Measurements from ENCODE around the gene P4HA1. TPM values are rescaled to one million over a fixed set of nuclear protein-coding genes. Genes with fewer than 3 reads are reported as not detected.

Gene P4HA1
- total and polyA plus RNA-seq, 2 donors (not counting 3 experiments of a cell fraction or from before 2014, with no cell fraction given): 14.3 to 29.1 TPM

DNA sequence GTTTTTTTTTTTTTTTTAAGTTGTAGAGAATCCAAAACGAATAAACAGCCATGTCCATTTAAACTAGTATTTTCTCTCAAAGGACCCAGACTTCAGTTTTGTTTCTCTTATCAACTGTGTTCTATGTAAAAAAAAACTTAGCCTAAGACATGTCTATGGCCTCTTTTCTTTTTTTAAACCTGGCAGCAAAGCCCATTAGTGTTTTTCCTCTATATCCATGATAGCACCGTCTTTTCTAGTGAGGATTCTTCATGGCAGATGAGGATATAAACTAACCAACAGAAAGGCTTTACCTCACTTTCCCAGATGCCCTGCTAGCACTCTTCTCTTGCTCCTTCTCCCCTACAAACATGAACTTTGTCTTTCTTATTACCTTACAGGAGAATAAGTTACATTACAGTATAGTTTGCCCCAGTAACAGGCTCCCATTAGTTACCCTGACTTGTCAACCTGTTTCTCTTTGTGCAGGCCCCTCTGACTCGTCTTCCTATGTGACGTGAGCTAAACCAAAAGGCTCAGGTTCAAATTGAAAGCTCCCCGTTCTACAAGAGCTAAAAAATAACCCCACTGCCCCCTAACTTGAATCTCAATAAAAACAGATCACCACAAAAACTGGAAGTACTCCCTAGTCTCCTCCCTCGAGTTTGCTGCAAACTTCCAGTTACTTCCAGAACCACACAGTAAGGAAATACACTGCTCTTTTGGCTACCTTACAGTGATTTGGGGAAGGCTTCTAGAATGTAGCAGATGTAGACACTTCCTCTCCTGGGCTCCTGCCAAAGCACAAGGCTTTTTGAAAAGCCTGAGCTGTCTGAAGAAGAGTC lies 20.1 kb downstream of the P4HA1 start:
- CTCF ChIA-PET: interaction anchor here (0.8 to 2.5 kb wide), 6 partner anchors 9 to 712 kb away, joined by 3 to 22 read pairs (median 6); partner anchors contain the start of gene P4HA1
- peaks cover 18% of the 10 kb centered on the region for H3K4me1 ChIP-seq (ENCODE audit: control insufficient read depth, extremely low read depth, insufficient read depth, low read length)
- H3K27ac ChIP-seq (ENCODE audit: insufficient read depth, low read depth, low read length): peak overlapping the region; percentile 73
- FAIRE-seq (peak; percentile 59), DNase-seq (ENCODE audit: low read depth, low spot score) (peak; percentile 81)
- H2AFZ ChIP-seq (ENCODE audit: low read depth, low read length): peak overlapping the region; percentile 96
- POLR2A ChIA-PET: interaction anchor here (0.7 to 2.7 kb wide), 3 partner anchors 19 to 92 kb away, joined by 3 to 13 read pairs (median 8); partner anchors contain the start of gene P4HA1
- dilution Hi-C loops (cut with MboI; ENCODE audit: extremely low pct_ligation_motif_present, low sequenced_read_pairs): no loop called here
- H3K36me3 ChIP-seq (ENCODE audit: control insufficient read depth in 2 of 2, extremely low read depth in 1 of 2, insufficient read depth in 2 of 2, low read length in 2 of 2): no peaks in the 10 kb centered on the region
- no peaks in the 10 kb centered on the region for H3K27me3 ChIP-seq (ENCODE audit: control insufficient read depth in 2 of 2, insufficient read depth in 2 of 2, low read length in 2 of 2)
- no peaks in the 10 kb centered on the region for H3K9me1 ChIP-seq (replicated peaks; ENCODE audit: control insufficient read depth, extremely low read depth, insufficient read depth, low read length)
- peak overlapping the region; percentile 54 for H3K9ac ChIP-seq (replicated peaks; ENCODE audit: extremely low read depth, insufficient read depth, low read length)
- TF ChIP-seq POLR2A (IDR thresholded peaks at IDR 0.05; ENCODE audit: low read depth, low read length): no peak
- TF ChIP-seq GATA2 (IDR thresholded peaks at IDR 0.05; ENCODE audit: insufficient read depth, insufficient read length, low read depth, low read length): no peak
- peaks cover 21% of the 10 kb centered on the region for H3K79me2 ChIP-seq (ENCODE audit: control insufficient read depth, insufficient read depth, low read length)
- H3K4me3 ChIP-seq (replicated peaks in 1 of 3; ENCODE audit: insufficient read depth in 1 of 3, low read depth in 1 of 3, low read length in 3 of 3): peak overlapping the region in 2 of 3 experiments; percentile 9 to 44
- intact Hi-C loops (cut with micrococcal nuclease): no loop called here
- no TSS peak for BruUV-seq (replicated peaks)
- H3K9me3 ChIP-seq (replicated peaks; ENCODE audit: control insufficient read depth, insufficient read depth, low read length): no peaks in the 10 kb centered on the region
- H4K20me1 ChIP-seq (replicated peaks; ENCODE audit: control insufficient read depth, extremely low read depth, insufficient read depth, low read length): no peaks in the 10 kb centered on the region
- peak overlapping the region; percentile 88 for H3K4me2 ChIP-seq (ENCODE audit: insufficient read depth, low read length)

DNA sequence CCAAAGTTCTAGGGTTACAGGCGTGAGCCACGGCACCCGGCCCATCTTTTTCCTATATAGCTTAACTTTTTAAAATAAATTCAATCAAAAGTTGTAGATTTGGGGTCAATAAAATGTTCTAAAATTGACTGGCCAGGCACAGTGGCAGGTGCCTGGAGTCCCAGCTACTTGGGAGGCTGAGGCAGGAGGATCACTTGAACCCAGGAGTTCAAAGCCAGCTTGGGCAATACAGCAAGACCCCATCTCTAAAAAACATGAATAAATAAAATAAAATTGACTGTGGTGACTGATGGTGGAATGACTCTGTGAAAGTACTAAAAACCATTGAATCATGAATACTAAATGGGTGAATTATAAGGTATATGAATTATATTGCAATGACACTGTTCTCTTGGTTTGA lies 20.8 kb downstream of the P4HA1 start:
- no peak for DNase-seq (ENCODE audit: low read depth, low spot score)
- H3K27ac ChIP-seq (ENCODE audit: insufficient read depth, low read depth, low read length): no peak overlapping the region
- CTCF ChIA-PET: no interaction called here
- H3K4me1 ChIP-seq (ENCODE audit: control insufficient read depth, extremely low read depth, insufficient read depth, low read length): peaks cover 18% of the 10 kb centered on the region
- POLR2A ChIA-PET: no interaction called here
- no peaks in the 10 kb centered on the region for H4K20me1 ChIP-seq (replicated peaks; ENCODE audit: control insufficient read depth, extremely low read depth, insufficient read depth, low read length)
- no TSS peak for BruUV-seq (replicated peaks)
- no peaks in the 10 kb centered on the region for H3K36me3 ChIP-seq (ENCODE audit: control insufficient read depth in 2 of 2, extremely low read depth in 1 of 2, insufficient read depth in 2 of 2, low read length in 2 of 2)
- intact Hi-C loops (cut with micrococcal nuclease): no loop called here
- H3K4me3 ChIP-seq (replicated peaks in 1 of 3; ENCODE audit: insufficient read depth in 1 of 3, low read depth in 1 of 3, low read length in 3 of 3): no peak overlapping the region
- no peak overlapping the region for H2AFZ ChIP-seq (ENCODE audit: low read depth, low read length)
- H3K9me3 ChIP-seq (replicated peaks; ENCODE audit: control insufficient read depth, insufficient read depth, low read length): no peaks in the 10 kb centered on the region
- H3K9ac ChIP-seq (replicated peaks; ENCODE audit: extremely low read depth, insufficient read depth, low read length): no peak overlapping the region
- H3K79me2 ChIP-seq (ENCODE audit: control insufficient read depth, insufficient read depth, low read length): peaks cover 20% of the 10 kb centered on the region
- TF ChIP-seq GATA2 (IDR thresholded peaks at IDR 0.05; ENCODE audit: insufficient read depth, insufficient read length, low read depth, low read length) (no peak), CTCF (IDR thresholded peaks at IDR 0.05; ENCODE audit: extremely low read depth in 1 of 2, insufficient read depth in 1 of 2, low read depth in 1 of 2, low read length in 2 of 2) (no peak), POLR2AphosphoS5 (IDR thresholded peaks at IDR 0.05; ENCODE audit: insufficient read depth, low read depth, low read length) (no peak), MYC (IDR thresholded peaks at IDR 0.05; ENCODE audit: low read depth, low read length) (no peak)
- FAIRE-seq: no peak
- dilution Hi-C loops (cut with MboI; ENCODE audit: extremely low pct_ligation_motif_present, low sequenced_read_pairs): no loop called here
- H3K4me2 ChIP-seq (ENCODE audit: insufficient read depth, low read length): no peak overlapping the region
- H3K27me3 ChIP-seq (ENCODE audit: control insufficient read depth in 2 of 2, insufficient read depth in 2 of 2, low read length in 2 of 2): no peaks in the 10 kb centered on the region
- H3K9me1 ChIP-seq (replicated peaks; ENCODE audit: control insufficient read depth, extremely low read depth, insufficient read depth, low read length): no peaks in the 10 kb centered on the region

Data from endothelial cell of umbilical vein (primary cell).